NCI-H2196 treated with DMSO at 0.1 percent for 48 hours (cell line): ENCODE measurements around the gene NOP14.
"Not testable (repeated sequence)": the region's sequence is repeated elsewhere in the genome, so short reads cannot be mapped to it uniquely, and the experiment has no call there.

ENCODE experiments used
- DNase-seq: peaks from one replicate; lab custom pipeline; 2025; ENCODE audit not compliant: unreplicated experiment; lab: John Stamatoyannopoulos, UW

NOP14 gene

GRCh38 chr4:2961811-2962441 lies 1.3 kb downstream of the NOP14 start:
- DNase-seq = no peak

- DNase-seq = no peak
Measured at GRCh38 chr4:2961421-2961810, 1.8 kb downstream of the NOP14 start.

GRCh38 chr4:2960450-2960849 lies 2.8 kb downstream of the NOP14 start:
- not testable (repeated sequence) for DNase-seq

- no peak for DNase-seq
Measured at GRCh38 chr4:2958446-2958845, 4.8 kb downstream of the NOP14 start.

- DNase-seq = not testable (repeated sequence)
Measured at GRCh38 chr4:2955186-2956044, 7.8 kb downstream of the NOP14 start.

GRCh38 chr4:2954358-2955185 lies 8.6 kb downstream of the NOP14 start:
- no peak for DNase-seq

- DNase-seq = no peak
Measured at GRCh38 chr4:2953496-2953895, 9.7 kb downstream of the NOP14 start.

- DNase-seq = no peak
Measured at GRCh38 chr4:2950221-2950989, 12.8 kb downstream of the NOP14 start.

- no peak for DNase-seq
Measured at GRCh38 chr4:2949782-2950125, 13.5 kb downstream of the NOP14 start.

- no peak for DNase-seq
Measured at GRCh38 chr4:2948895-2949781, 14.1 kb downstream of the NOP14 start.

GRCh38 chr4:2947926-2948325 lies 15.3 kb downstream of the NOP14 start:
- DNase-seq = no peak

GRCh38 chr4:2946812-2947600 lies 16.2 kb downstream of the NOP14 start:
- DNase-seq = no peak

GRCh38 chr4:2945619-2946604 lies 17.3 kb downstream of the NOP14 start:
- not testable (repeated sequence) for DNase-seq

- no peak for DNase-seq
Measured at GRCh38 chr4:2944586-2945526, 18.4 kb downstream of the NOP14 start.

- no peak for DNase-seq
Measured at GRCh38 chr4:2944091-2944482, 19.1 kb downstream of the NOP14 start.

- DNase-seq = no peak
Measured at GRCh38 chr4:2943364-2944090, 19.7 kb downstream of the NOP14 start.
